ENCODE measurements around the gene KLK7.

- no peak for TF ChIP-seq CTCF (conservative IDR thresholded peaks at IDR 0.05; ENCODE audit: low read length)
- no peak for TF ChIP-seq EZH2phosphoT487 (IDR thresholded peaks at IDR 0.05; ENCODE audit: borderline replicate concordance)
Observed at GRCh38 chr19:50977626-50978025, 6.1 kb downstream of the KLK7 start.

Data from Loucy (cell line).